ENCODE results near the gene RGN.
A peak's percentile ranks its signal among the peaks of the same experiment; 100 is the strongest.
"Not testable (repeated sequence)": the region's sequence is repeated elsewhere in the genome, so short reads cannot be mapped to it uniquely, and the experiment has no call there.

Gene RGN

DNA sequence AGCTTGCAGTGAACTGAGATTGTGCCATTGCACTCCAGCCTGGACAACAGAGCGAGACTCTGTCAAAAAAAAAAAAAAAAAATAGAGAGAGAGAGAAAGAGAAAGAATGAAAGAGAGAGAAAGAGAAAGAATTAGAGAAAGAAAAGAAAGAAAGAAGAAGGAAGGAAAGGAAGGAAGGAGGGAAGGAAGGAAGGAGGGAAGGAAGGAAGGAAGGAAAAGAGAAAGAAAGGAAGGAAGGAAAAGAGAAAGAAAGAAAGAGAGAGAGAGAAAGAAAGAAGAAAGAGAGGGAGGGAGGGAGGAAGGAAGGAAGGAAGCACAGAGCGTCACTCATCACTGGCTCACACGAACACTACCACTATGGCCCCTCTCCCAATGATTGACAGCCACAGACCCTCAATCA lies 46.2 kb downstream of the RGN start:
- not testable (repeated sequence) for DNase-seq

DNA sequence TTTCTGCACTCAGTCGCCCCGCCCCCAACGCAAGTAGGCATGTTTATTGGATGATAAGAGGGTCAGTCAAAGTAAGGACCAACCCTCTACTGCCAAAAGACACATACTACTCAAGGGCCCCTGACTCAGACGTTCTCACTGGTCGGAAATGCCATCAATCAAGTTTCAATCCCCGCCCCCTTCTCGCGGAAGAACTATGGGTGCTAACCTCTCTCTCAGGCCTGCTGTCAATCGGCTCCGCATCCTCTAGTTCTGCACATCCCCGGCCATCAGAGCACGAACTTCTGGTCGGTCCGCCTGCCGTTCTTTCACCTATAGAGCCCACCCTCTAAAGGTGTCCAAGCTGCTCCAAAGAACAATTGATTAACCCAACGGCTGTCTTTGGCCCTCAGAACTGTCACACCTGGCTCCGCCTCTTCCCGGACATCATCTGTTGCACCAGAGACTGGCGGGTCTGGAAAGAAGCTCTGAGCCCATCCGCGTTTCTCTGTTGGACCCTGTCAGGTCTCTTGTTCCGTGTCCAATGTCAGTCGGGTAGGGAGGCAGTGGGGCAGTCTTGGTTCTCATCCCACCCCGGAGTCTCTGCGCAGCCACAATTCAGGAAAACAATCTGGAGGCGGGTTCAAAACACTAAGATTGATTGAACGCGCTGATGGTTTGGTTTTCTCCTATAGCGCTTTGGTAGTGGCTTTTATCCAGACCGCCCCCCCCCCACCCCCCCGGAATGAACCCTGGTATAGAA lies 51.1 kb downstream of the RGN start:
- DNase-seq: peak; percentile 95

DNA sequence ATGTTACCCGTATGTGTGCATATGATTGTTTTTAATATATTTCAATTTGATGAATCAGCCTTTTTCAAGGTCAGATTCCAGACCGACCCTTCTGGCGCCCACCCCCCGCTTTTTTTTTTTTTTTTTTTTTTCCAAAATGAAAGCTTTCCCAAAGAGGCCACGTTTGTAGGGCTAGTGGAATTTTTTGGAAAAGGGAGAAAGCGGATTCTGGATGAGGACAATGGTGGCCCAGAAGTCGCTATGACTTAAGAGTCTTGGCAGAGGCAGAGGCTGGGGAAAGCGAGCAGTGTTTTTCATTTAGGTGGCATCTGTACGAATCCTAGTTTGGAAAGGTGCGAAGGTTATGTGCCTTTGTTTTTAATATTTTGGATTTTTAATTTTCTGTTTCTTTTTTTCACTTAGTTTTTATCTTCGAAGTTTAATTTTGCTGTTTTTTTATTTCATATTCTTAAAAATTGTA lies 51.7 kb downstream of the RGN start:
- no peak for DNase-seq

DNA sequence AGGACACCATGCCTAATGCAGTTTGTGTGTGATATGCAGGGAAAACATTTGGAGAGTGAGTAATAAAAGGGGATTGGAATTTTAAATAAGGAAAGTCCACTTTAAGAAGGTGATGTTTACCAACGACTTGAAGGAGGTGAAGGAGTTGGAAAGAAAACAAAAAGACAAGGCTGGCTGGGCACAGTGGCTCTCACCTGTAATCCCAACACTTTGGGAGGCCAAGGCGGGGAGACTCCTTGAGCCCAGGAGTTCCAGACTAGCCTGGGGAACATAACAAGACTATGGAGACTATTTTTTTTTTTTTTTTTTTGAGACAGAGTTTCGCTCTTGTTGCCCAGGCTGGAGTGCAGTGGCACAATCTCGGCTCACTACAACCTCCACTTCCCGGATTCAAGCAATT lies 55.2 kb downstream of the RGN start:
- DNase-seq: no peak

DNA sequence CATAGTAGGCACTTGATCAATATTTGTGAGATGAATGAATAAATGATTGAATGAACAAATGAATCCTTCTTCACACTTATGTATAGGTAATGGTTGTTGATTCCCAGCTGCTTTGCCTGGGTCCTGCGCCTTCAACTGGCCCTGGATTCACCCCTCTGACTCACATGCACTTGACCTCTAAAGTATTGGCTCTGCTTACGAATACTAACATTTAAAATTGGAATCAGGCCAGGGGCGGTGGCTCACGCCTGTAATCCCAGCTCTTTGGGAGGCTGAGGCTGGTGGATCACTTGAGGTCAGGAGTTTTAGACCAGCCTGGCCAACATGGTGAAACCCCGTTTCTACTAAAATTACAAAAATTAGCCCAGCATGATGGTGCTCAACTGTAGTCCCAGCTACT lies 57.4 kb downstream of the RGN start:
- not testable (repeated sequence) for DNase-seq

DNA sequence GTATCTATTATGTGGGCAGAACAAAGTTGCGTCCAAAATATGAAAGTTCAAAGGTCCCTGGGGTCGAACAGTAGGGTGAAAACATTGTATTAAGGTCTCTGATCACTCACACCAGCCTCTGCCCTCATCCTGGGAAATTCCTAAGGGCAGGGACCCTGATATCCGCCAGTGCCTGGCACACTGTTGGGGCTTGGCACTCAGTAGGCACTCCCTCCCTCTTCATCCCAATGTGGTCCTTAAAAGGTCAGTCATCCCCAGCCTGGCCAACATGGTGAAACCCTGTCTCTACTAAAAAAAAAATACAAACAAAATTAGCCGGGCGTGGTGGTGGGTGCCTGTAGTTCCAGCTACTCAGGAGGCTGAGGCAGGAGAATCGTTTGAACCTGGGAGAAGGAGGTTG lies 59.9 kb downstream of the RGN start:
- no peak for DNase-seq
